GM18909 (cell line): Measurements from ENCODE around the gene OFD1.

Experiments used
- ATAC-seq: cut with Tn5 transposase; IDR thresholded peaks from one replicate; pipeline ENCODE4 v1.9.1; 2021; ENCODE audit warnings: mild to moderate bottlenecking; ENCODE audit not compliant: unreplicated experiment, poor library complexity

Gene OFD1

DNA sequence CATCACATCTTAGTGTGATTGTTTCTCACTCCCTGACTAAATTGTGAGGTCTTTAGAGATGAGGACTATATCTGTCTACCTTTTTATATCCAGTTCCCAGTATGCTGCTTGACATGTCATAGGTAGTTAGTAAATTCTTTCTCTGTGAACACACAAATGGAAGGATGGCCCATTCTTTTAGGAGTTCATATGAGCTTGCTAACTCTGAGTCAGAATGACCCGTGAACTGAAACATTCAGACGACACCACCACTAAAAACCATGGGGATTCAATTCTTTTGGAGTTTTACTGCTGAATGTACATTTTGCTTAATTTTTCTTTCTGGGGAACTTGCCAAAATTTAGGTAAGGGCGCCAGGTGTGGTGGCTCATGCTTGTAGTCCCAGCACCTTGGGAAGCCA, 13.9 kb downstream of the OFD1 start:
- no peak for ATAC-seq

DNA sequence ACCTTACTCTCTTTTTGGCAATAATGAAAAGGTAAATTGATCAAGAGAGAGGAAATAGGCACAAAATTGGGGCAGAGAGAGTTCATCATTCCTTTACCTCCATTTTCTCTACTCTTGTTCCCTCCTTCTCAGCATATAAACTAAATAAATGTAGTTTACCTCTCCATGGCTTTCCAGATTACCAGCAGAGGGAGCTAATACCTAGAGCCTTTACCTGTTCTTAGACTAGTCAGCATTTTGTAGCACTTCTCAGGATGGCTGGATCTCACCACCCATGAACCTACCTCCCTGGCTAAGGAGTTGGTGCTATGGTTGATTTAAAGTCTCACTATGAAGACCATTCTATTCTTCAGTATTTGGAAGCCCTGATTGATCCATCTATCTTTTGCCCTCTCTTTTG, 15.7 kb downstream of the OFD1 start:
- peak; percentile 46 for ATAC-seq

DNA sequence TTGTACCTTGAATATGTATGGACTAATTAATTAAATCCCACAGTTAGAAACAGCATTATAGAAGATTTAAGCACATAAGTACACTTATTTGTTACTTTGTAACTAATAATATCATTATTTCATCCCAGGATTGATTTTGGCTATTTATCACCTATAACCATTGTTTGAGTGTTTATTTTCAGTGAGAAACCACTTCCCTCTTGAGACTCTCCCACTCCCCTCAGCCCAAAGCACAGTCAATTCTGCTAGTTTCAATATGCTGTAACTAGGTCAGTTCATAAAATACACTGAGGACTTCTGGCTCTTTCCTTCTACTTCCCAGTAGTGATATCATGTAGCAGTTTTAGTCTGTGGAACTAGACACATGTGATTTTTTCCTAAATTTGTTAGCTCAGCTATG, 16.3 kb downstream of the OFD1 start:
- ATAC-seq, result peak; percentile 38

DNA sequence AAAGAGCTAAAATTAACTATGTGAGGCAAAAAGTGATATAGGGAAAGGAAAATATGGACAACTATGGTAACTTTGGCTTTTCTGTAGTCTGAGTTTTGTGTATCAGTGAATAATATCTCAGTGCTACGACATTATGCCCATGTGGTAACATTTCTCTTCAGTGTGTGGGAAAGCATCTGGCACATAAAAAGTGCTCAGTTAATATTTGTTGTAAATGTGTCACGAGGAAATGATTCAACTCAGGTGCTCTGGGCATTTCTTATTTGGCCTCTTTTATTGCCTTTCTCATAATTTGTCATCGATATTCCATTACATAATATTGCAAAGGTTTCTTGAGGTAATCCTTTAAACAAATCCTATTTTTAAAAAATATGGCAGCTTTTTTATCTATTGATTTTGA, 17.6 kb downstream of the OFD1 start:
- no peak for ATAC-seq

DNA sequence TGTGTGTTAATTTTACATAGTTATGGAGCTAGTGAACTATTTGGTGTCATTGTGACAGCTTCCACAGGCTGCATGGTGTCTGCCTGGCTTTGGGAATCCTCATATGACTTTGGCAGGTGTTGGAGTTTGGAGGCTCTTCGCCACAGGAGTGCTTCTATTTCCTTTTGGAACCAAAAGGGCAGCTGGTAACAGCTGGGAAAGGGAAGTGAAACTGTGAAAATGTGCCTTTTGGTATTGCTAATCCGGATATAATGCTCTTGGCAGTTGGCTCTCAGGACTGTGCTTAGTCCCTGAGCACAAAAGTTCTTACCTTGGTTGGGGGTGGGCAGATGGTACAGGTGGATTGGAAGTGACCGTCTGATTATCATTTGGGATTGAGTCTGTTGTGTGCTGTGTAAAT, 18.1 kb downstream of the OFD1 start:
- peak; percentile 66 for ATAC-seq

DNA sequence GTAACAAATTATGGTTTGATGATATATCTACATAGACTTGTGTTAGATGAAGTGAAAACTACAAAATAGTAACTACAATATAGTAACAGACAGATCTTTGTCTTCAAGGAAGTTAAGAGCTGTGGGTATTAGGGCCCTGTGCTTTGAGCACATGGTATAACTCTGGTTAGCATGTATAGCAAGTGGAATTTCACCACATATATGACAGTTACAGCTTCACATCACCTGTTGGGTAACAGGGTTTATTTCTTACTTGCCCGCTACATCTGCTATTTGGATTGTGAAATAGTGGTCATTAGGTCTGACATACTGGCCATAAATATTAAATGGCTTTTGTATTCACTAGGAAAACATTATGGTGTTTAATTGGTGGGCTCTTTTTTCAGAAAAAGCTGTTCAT, 20.2 kb downstream of the OFD1 start:
- no peak for ATAC-seq

DNA sequence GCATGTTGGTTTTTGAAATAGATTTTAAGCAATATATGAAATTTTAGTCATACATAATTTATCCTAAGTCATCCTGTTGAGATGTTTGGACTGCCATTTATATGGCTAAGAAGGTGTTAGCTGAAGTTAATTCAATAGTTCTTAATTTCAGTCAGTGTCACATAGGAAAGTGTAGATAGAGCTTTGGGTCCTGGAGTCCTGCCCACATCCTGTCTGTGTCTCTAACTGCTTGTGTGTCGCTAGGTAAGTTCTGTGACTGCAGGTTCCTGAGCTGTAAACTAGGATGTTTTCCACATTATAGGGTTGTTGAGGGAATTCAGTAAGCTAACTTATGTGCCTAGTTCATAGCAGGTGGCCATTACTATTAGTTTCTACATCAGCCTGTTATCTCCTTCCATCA, 20.7 kb downstream of the OFD1 start:
- ATAC-seq, result no peak

DNA sequence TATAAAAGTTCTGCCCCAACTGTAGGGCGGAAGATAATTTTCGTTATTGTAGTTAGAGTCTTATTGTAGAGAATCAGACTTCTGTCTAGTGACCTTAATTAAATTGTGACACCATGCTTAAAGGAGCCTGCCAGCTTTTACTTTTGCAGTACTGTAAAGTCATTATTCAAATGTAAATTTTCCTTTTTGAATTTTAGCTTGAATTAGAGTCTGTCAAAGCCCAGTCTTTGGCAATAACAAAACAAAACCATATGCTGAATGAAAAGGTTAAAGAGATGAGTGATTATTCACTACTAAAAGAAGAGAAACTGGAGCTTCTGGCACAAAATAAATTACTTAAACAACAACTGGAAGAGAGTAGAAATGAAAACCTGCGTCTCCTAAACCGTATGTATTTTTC, 21.8 kb downstream of the OFD1 start:
- ATAC-seq, result no peak

DNA sequence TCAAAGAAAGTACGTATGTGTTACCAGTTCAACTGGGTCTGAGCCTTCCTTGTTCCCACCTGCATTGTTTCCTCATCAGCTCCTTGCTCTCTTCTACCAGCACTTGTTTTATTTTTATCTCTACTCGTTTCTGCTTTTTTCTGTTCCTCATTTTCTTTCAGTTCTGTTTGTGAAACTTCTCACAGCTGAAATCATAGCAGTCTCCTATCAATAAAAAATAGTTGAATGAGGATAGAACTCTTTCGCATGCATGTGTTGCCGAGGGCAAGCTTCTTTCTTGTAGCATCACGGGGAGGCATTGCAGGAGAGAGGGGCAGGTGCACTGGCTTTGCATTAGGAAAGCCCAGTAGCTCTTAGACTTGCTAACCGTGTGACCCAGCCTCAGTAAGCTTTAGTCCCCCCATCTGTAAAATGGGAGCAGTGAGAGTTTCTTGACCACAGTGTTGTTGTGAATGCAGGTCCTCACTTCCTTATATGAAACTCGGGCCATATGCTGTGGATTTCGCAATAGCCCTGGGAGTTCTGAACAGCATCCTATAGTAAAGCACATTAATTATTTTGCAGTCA, 24.7 kb downstream of the OFD1 start:
- peak; percentile 70 for ATAC-seq

DNA sequence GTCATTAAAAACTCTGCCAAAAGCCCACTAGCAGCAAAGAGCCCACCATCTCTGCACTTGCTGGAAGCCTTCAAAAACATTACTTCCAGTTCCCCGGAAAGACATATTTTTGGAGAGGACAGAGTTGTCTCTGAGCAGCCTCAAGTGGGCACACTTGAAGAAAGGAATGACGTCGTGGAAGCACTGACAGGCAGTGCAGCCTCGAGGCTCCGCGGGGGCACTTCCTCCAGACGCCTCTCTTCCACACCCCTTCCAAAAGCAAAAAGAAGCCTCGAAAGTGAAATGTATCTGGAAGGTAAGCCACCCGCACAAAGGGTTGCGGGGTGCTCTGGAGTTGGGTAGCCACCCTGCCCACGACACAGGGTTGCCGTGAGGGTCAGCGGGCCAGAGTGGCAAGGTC, 25.9 kb downstream of the OFD1 start:
- ATAC-seq, result no peak

DNA sequence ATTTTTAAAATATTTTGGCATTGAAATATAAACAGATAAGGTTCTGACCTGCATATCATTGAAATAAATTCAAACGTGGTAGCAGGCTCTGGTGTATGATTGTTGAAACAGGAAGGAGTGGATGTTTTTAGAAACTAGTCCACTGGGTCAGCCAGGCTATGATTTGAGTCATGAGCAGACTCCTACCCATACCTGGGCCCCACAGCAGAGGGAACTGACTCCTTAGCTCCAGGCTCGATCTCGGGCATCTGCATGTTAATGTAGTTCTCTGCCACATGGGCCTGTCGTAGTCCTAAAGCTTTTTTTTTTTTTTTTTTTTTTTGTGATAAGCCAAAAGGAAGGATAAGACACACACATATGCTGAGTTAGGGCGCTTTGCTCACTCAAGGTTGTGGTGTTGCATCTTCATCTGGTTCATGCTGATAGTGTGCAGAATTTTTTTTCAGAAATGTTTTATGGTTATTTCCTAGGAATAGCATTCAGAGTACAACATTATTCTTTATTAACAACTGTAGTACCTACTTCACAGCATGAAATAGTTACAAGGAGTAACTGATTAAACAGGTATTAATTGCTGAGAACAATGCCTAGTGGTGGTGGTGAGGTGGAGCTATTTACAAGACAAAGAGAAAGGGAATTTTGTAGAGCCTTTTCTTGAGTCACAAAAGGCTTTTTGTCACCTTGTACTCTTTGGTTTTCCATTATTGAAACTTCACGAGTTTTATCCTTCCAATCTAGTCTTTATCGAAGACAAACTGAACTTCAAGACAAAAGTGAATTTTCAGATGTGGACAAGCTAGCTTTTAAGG, 27.3 kb downstream of the OFD1 start:
- peak; percentile 65 for ATAC-seq

DNA sequence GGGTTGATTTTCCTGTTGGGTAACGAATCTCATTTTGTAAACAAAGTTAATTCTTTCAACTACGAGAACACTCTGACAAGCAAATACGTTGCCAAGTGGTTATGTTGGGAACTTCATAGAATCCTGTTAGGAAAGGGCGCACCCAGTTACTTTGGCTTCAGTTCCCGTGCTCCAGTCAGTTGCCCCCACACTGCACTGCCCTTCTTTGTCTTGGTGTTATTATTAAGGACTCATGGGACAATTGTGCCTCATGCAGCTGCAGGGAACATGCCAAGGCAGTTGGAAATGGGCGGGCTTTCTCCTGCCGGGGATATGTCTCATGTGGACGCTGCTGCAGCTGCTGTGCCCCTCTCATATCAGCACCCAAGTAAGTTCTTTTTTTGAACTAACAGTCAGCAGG, 28.9 kb downstream of the OFD1 start:
- no peak for ATAC-seq

DNA sequence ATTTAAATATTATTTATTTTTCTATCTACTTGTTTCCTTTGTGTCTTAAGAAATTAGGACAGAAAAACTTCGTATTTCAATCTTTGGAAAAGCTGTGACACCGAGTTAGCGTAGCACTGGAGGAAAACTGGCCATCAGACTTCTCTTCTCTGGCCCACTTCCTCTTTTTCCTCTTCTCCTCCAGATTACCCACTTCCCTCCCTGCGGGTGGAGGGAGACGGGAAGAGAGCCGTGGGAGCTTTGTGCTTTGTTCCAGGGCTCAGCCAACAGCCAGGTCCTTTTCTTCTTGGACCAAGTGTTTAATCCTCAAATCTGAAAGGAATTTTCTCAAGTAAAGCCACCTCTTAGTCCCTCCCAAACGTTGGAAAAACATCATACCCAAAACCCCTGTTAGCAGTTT, 29.7 kb downstream of the OFD1 start:
- ATAC-seq, result no peak

DNA sequence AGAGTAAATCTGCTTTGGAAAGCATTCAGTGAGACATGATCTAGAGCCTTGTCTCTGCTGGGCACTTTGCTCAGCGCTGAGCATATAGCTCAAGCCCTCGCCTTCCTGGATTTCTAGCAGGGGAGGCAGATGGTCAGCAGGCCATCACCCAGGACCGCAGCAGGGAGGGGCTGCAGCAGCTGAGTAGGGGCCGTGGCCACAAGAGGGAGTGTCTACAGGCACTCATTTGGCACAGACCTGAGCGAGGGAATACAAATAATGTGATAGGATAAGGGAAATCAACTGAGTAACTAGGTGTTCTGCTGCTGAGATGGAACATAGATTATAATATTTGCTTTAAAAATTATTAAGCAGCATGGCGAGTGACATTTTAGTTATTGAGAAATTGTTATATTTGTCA, 30.2 kb downstream of the OFD1 start:
- no peak for ATAC-seq

DNA sequence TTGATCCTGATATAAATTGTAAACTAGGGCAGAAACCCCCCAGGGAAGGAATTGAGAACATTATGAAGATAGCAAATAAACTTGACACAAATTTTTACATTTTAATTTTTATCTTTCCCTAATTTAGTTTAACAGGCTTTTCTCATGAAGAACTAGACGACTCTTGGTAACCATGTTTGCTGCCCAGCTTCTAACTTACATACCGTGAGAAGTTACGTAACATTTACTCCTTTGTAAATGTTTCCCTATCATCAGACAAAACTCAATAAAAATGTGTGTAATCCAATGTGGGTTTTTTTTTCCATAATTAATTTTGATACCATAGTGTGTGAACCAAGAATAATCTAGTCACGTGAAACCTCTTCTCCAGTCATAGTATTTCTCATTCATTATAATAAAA, 34.4 kb downstream of the OFD1 start:
- no peak for ATAC-seq

DNA sequence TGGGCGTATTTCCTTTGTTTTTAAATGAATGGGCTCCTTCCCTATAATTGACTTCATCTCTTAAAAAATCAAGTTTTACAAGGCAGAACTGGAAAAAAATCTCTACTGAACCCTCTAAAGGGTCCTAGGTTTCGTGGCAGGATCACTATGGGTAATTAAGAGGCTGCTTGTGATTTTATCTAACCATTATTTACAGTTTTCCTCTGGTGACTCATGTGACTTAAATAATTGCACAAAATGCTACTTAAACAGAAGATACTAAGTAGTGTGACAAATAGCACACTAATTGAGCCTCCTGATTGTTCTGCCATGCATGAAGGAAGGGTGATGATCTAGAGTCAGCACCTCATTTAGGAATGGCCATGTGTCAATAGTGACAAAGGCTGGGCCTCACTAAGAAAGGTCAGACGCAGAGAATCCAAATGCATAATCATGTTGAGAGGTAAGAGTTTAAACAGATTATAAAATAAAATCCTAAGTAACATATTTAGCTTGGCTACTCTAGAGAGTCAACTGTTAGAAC, 35.5 kb downstream of the OFD1 start:
- no peak for ATAC-seq

DNA sequence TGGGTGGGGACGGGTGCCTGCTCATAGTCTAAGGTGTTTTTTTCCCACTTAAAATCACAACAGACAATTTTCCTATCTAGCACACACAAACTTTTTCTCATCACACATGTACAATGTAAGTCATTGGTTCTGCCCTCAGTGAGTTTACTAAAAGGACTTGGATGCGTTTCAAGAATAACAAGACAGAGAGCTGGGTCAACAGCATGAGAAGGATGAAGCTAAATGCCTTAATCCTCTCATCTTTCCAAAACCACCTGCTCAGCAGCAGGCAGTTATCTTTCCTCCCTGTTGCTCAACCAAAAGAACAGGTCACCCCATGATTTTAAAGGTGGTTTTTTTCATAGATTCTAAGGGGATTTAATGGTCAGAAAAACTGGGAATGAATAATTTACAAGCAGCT, 40.1 kb downstream of the OFD1 start:
- no peak for ATAC-seq

DNA sequence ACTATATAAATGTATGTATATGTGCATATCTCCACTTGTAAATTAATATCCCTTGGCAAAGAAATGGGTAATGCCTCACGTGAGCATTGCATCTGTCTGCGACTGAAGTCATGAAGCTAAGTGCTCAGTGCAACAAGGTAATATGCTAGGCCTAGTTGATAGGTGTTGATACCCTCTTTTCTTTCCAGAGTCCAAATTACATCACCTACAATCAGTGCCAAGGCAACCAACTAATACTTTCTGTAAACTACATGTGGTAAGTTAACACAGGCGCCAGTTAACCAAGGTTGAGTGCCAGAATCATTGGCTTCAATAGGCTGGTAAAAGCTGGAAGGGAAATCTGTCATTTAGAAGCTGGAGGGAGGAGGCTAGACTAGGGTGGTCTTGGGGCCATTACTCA, 41.3 kb downstream of the OFD1 start:
- no peak for ATAC-seq

DNA sequence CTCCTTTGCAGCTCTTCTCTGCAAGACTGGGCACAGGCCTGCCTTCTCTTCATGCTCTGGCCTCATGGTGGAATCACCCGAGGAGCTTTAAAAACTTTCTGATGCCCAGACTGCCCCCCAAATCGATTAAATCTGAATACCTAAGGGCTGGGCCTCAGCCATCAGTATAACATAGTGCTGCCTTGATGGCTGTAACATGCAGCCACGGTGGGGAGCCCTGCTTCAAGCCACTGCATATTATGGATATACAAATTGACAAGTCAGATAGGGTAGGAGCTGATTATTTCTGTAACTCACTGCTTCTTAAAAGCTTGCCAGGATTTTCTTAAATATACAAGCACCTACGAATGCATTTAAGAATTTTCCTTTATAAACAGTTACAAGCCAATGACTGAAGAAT, 41.8 kb downstream of the OFD1 start:
- ATAC-seq, result no peak

DNA sequence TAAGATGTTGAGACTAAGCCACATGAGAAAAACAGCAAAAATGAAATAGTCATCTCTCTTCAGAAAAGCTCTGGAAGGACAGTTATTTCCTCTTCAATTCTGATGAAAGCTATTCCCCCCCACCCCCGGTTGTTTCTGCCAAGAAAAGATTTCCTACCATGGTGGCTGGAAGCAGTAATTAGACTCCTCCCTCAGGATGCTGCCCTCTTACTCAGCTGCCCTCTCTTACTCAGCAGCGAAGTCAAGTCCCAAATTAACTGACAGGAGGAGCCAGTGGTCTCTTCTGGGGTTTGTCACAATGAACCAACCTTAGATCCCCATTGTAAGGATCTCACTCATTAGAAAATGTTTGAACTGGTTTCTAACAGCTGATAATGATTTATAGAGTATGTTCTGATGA, 44.4 kb downstream of the OFD1 start:
- no peak for ATAC-seq

DNA sequence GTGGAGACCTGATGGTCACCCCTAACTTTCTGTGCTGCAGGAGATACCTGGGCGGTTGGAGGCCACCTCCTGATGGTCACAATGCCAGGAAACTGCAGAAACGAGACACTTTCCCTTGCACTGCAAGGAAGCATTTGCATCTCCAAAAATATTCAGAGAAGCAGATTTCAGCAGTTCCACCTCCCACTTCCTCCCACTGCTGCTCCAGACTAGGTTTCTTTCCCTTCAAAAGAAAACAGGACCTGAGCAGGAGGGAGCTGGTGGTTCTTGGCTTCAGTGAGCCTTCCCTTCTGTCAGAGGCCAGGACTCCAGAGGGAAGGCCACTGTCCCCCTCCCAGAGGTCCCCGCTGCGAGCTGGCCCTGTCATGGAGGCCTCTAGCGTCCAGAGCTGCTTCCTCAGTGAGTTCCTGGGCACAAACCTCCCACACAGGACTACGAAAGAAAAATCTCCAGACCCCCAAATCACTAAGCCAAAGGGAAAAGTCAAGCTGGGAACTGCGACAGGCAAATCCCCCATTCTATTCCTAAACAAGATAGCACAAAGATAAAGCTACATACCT, 46.4 kb downstream of the OFD1 start:
- ATAC-seq, result no peak

DNA sequence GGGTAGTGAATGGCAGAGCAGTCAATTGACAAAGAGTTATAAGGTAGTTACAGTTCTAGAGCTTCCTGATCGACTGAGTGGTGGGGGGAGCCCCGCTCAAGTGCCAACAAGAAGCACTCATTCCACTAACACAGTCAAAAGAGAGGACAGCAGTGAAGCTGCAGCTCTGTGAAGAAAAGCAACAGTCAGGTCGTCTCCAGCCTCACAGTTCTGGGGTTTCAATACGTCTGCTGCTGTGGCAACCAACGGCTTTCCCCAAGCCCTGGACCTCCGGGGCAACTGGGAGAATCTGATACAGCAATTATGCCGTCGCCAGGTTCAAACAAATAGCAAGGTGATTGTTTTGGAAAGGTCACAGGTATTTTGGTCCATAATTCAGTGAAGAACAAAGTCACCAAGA, 51.5 kb downstream of the OFD1 start:
- no peak for ATAC-seq
